ENCODE data around the gene ZNF76. TPM values are rescaled to one million over a fixed set of nuclear protein-coding genes. Genes with fewer than 3 reads are reported as not detected.

The ZNF76 gene
- total RNA-seq, 3 donors from 2014 or later = 22.9 to 24.3 (median 24.1) TPM

- peaks cover 25% of the 10 kb centered on the region for H3K4me1 Mint-ChIP-seq (ENCODE audit: low read depth)
Observed at GRCh38 chr6:35267897-35268296, 8.4 kb downstream of the ZNF76 start.

DNA sequence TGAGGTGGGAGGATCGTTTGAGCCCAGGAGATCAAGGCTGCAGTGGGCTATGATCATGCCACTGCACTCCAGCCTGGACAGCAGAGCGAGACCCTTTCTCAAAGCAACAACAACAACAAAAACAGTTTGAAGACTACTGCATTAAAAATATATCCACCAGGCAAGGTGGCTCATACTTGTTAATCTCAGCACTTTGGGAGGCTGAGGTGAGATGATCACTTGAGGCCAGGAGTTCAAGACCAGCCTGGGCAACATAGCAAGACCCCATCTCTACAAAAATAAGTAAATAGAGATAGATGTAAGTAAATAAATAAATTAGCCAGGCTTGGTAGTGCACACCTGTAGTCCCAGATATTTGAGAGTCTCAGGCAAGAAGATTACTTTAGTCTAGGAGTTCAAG is 12.5 kb downstream of the ZNF76 start:
- Mint-ChIP-seq H3K4me1 (ENCODE audit: low read depth) (peaks cover 11% of the 10 kb centered on the region), H3K4me3 (no peak overlapping the region), H3K27me3 (ENCODE audit: low read depth) (no peaks in the 10 kb centered on the region), H3K36me3 (ENCODE audit: insufficient read depth) (peaks cover 8% of the 10 kb centered on the region), H3K9me3 (no peaks in the 10 kb centered on the region)
- ATAC-seq = no peak
- no peak for DNase-seq

More at GRCh38 chr6:35267897-35268296, 8.4 kb downstream of the ZNF76 start:
- no peaks in the 10 kb centered on the region for H3K9me3 Mint-ChIP-seq
- H3K4me3 Mint-ChIP-seq = no peak overlapping the region
- ATAC-seq = no peak
- H3K27me3 Mint-ChIP-seq (ENCODE audit: low read depth) = no peaks in the 10 kb centered on the region
- DNase-seq = no peak
- peaks cover 12% of the 10 kb centered on the region for H3K36me3 Mint-ChIP-seq (ENCODE audit: insufficient read depth)

GRCh38 chr6:35273822-35274559 is 14.5 kb downstream of the ZNF76 start:
- H3K27me3 Mint-ChIP-seq (ENCODE audit: low read depth) = no peaks in the 10 kb centered on the region
- H3K36me3 Mint-ChIP-seq (ENCODE audit: insufficient read depth) = peaks cover 8% of the 10 kb centered on the region
- no peak for ATAC-seq
- no peak for DNase-seq
- H3K9me3 Mint-ChIP-seq = no peaks in the 10 kb centered on the region
- peaks cover 8% of the 10 kb centered on the region for H3K4me1 Mint-ChIP-seq (ENCODE audit: low read depth)
- H3K4me3 Mint-ChIP-seq = no peak overlapping the region

DNA sequence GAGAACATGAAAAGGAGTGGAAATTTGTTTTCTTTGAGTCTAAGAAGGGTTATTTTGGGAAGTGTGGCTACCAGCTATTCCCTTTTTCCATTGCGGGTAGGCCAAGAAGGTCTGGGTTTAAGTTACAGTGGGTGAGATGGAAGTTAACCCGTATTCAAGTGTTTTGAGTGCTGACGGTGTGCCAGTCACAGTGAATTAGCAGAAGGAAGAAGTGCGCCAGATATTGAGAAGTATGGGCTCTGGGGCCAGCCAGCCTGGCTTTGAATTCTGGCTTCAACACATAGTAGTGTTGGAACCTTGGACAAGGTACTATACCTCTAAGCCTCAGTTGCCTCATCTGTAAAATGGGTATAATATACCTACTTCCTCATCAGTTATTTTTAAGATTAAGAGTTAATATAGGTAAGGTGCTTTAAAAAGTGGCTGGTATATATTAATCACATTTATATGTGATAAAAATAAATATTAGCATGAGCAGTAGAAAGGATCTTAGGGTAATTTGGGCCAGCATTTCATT is 16.3 kb downstream of the ZNF76 start:
- Mint-ChIP-seq H3K4me1 (ENCODE audit: low read depth) (peaks cover 7% of the 10 kb centered on the region), H3K9me3 (no peaks in the 10 kb centered on the region), H3K36me3 (ENCODE audit: insufficient read depth) (peaks cover 6% of the 10 kb centered on the region), H3K4me3 (no peak overlapping the region), H3K27me3 (ENCODE audit: low read depth) (no peaks in the 10 kb centered on the region)
- DNase-seq (no peak), ATAC-seq (no peak)

- no peak overlapping the region for H3K4me3 Mint-ChIP-seq
- DNase-seq (no peak), ATAC-seq (no peak)
- H3K36me3 Mint-ChIP-seq (ENCODE audit: insufficient read depth) = peaks cover 16% of the 10 kb centered on the region
- no peaks in the 10 kb centered on the region for H3K9me3 Mint-ChIP-seq
- H3K4me1 Mint-ChIP-seq (ENCODE audit: low read depth) = peaks cover 7% of the 10 kb centered on the region
- no peaks in the 10 kb centered on the region for H3K27me3 Mint-ChIP-seq (ENCODE audit: low read depth)
Observed at GRCh38 chr6:35278708-35279107, 19.2 kb downstream of the ZNF76 start.

- H3K4me1 Mint-ChIP-seq (ENCODE audit: low read depth) = no peaks in the 10 kb centered on the region
- no peak overlapping the region for H3K4me3 Mint-ChIP-seq
Observed at GRCh38 chr6:35280903-35281302, 21.4 kb downstream of the ZNF76 start.

DNA sequence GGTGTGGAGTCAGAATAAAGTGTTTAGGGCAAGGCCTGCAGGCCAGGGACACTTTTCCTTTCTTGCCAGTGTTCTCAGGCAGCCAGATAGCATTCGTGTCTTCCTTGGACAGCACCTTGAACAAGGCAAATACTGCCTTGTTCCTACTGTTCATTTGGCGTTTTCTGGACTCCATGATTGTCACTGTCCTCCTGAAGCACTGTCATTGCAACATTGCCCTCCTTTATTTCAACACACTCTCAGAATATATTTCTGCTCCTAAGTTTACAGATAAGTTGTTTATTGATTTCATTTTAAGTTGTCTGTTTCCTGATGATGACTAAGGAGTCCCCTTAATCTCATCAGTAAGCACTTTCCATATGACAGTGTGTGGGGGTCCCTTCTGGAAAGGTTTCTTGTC is 22.9 kb downstream of the ZNF76 start:
- H3K27me3 Mint-ChIP-seq (ENCODE audit: low read depth) = no peaks in the 10 kb centered on the region
- H3K4me3 Mint-ChIP-seq = no peak overlapping the region
- no peak for ATAC-seq
- no peak for DNase-seq
- peaks cover 34% of the 10 kb centered on the region for H3K36me3 Mint-ChIP-seq (ENCODE audit: insufficient read depth)
- H3K4me1 Mint-ChIP-seq (ENCODE audit: low read depth) = no peaks in the 10 kb centered on the region
- no peaks in the 10 kb centered on the region for H3K9me3 Mint-ChIP-seq

More at GRCh38 chr6:35280903-35281302, 21.4 kb downstream of the ZNF76 start:
- no peaks in the 10 kb centered on the region for H3K27me3 Mint-ChIP-seq (ENCODE audit: low read depth)
- no peak for ATAC-seq
- DNase-seq = no peak
- no peaks in the 10 kb centered on the region for H3K9me3 Mint-ChIP-seq
- H3K36me3 Mint-ChIP-seq (ENCODE audit: insufficient read depth) = peaks cover 22% of the 10 kb centered on the region

- H3K4me1 Mint-ChIP-seq (ENCODE audit: low read depth) = no peaks in the 10 kb centered on the region
- H3K36me3 Mint-ChIP-seq (ENCODE audit: insufficient read depth) = peaks cover 34% of the 10 kb centered on the region
- no peak for DNase-seq
- H3K27me3 Mint-ChIP-seq (ENCODE audit: low read depth) = no peaks in the 10 kb centered on the region
- H3K4me3 Mint-ChIP-seq = no peak overlapping the region
- ATAC-seq = no peak
- no peaks in the 10 kb centered on the region for H3K9me3 Mint-ChIP-seq
Observed at GRCh38 chr6:35283361-35283760, 23.8 kb downstream of the ZNF76 start.

DNA sequence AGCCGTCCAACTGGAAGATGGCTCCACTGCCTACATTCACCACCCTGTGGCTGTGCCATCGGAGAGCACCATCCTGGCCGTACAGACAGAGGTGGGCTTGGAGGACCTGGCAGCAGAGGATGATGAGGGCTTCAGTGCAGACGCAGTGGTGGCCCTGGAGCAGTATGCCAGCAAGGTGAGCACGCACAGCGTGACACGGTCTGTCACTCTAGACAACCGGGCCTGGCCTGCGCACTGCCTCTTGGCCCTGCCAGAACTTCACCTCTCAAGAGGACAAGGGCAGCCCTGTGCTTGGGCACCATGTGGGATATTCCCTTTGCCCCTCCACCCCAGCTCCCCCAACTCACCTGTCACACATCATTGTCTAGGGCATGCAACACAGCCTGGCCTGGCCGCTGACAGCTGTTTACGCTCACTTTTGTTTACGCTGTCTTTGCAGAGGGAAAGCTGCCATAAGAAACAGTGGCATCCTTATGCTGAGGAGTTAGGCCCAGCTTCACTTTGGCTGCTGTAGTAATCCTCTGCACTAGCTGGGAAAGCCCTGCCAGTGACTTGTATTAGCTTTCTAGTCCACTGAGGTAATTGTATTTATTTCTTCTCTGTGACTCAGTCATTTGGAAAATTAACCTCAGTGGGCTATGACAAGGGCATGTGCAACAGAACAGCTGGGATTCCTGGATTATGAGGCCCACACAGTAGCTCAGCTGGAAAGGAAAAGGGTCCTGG is 28.3 kb downstream of the ZNF76 start:
- DNase-seq (no peak), ATAC-seq (no peak)
- Mint-ChIP-seq H3K27me3 (ENCODE audit: low read depth) (no peaks in the 10 kb centered on the region), H3K4me1 (ENCODE audit: low read depth) (no peaks in the 10 kb centered on the region), H3K4me3 (no peak overlapping the region), H3K36me3 (ENCODE audit: insufficient read depth) (peaks cover 30% of the 10 kb centered on the region), H3K9me3 (no peaks in the 10 kb centered on the region)

GRCh38 chr6:35288834-35289233 is 29.3 kb downstream of the ZNF76 start:
- H3K36me3 Mint-ChIP-seq (ENCODE audit: insufficient read depth) = peaks cover 25% of the 10 kb centered on the region
- H3K4me3 Mint-ChIP-seq = no peak overlapping the region
- H3K4me1 Mint-ChIP-seq (ENCODE audit: low read depth) = no peaks in the 10 kb centered on the region
- ATAC-seq (no peak), DNase-seq (no peak)
- no peaks in the 10 kb centered on the region for H3K9me3 Mint-ChIP-seq
- no peaks in the 10 kb centered on the region for H3K27me3 Mint-ChIP-seq (ENCODE audit: low read depth)

DNA sequence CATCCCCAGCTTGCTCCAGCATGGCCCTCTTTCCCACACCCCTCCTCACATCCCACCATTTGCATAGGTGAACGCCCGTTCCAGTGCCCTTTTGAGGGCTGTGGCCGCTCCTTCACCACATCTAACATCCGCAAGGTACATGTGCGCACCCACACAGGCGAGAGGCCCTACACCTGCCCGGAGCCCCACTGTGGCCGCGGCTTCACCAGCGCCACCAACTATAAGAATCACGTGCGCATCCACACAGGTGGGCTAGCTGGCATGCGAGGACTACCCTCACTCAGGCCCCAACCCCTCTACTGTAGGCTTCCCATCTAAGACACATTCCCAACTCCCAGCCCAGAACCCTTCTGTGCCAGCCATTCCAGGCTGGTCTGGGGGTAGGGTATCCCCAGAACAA is 32.0 kb downstream of the ZNF76 start:
- DNase-seq (no peak), ATAC-seq (no peak)
- Mint-ChIP-seq H3K4me1 (ENCODE audit: low read depth) (peaks cover 4% of the 10 kb centered on the region), H3K9me3 (no peaks in the 10 kb centered on the region), H3K27me3 (ENCODE audit: low read depth) (no peaks in the 10 kb centered on the region), H3K4me3 (no peak overlapping the region), H3K36me3 (ENCODE audit: insufficient read depth) (peaks cover 17% of the 10 kb centered on the region)

DNA sequence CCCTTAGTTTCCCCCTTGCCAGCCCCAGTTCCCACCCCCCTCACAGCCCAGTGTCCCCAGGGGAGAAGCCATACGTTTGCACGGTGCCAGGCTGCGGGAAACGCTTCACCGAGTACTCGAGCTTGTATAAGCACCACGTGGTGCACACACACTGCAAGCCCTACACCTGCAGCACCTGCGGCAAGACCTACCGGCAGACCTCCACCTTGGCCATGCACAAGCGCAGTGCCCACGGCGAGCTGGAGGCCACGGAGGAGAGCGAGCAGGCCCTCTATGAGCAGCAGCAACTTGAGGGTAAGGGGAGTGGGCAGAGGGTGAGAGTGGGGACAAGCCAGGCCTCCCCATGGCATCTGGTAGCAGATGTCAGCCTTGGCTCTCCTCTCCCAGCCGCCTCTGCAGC is 33.0 kb downstream of the ZNF76 start:
- no peak overlapping the region for H3K4me3 Mint-ChIP-seq
- no peaks in the 10 kb centered on the region for H3K9me3 Mint-ChIP-seq
- no peak for DNase-seq
- peaks cover 9% of the 10 kb centered on the region for H3K4me1 Mint-ChIP-seq (ENCODE audit: low read depth)
- H3K36me3 Mint-ChIP-seq (ENCODE audit: insufficient read depth) = peaks cover 10% of the 10 kb centered on the region
- H3K27me3 Mint-ChIP-seq (ENCODE audit: low read depth) = no peaks in the 10 kb centered on the region
- no peak for ATAC-seq

DNA sequence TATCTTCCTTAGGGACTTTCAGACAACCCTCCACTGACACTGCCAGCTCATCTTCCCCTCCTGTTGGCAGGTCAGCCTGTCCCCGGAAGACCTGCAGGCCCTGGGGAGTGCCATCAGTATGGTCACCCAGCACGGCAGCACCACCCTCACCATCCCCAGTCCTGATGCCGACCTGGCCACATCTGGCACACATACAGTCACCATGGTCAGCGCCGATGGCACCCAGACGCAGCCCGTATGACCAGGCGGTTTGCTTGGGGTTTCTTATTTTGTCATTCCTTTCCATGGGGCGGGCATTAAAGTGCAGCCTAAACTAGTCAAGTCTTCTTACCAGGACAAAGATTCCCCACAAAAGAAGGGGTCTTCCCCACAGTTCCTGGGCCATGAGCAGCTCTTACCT is 34.1 kb downstream of the ZNF76 start:
- ATAC-seq = no peak
- Mint-ChIP-seq H3K4me3 (no peak overlapping the region), H3K27me3 (ENCODE audit: low read depth) (no peaks in the 10 kb centered on the region), H3K36me3 (ENCODE audit: insufficient read depth) (peaks cover 10% of the 10 kb centered on the region), H3K9me3 (no peaks in the 10 kb centered on the region), H3K4me1 (ENCODE audit: low read depth) (peaks cover 10% of the 10 kb centered on the region)
- DNase-seq = no peak

- DNase-seq (peak; percentile 47), ATAC-seq (peak; percentile 26 to 39)
- Mint-ChIP-seq H3K4me3 (no peak overlapping the region), H3K9me3 (no peaks in the 10 kb centered on the region), H3K4me1 (ENCODE audit: low read depth) (peaks cover 18% of the 10 kb centered on the region), H3K27me3 (ENCODE audit: low read depth) (no peaks in the 10 kb centered on the region), H3K36me3 (ENCODE audit: insufficient read depth) (peaks cover 7% of the 10 kb centered on the region)
Observed at GRCh38 chr6:35294308-35294945, 34.9 kb downstream of the ZNF76 start.
